GDM1 (cell line): Measurements from ENCODE around the gene USH1C.

Experiments used
- DNase-seq: peaks from one replicate; lab custom pipeline; 2025; lab: John Stamatoyannopoulos, UW

The USH1C gene

GRCh38 chr11:17526326-17526725 lies 17.9 kb downstream of the USH1C start:
- DNase-seq, result no peak

DNA sequence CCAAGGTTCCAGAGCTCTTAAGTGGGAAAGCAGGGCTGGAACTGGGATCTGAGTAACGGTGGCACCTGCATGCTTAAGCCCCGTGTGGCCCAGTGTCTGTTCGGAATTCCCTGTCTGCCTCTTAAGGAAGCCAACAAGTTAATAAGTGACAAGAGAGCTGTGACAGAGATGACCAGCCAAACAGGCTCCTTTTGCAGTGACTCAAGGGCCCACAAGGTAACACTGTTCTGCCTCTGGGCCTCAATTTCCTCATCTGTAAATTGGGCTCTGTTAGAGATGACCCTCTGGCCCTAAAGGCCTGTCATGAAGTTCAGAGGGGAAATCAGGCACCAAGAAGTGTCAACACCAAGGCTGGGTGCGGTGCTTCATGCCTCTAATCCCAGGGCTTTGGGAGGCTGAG lies 18.6 kb downstream of the USH1C start:
- DNase-seq, result no peak

- DNase-seq, result no peak
Measured at GRCh38 chr11:17524221-17524620, 20.0 kb downstream of the USH1C start.

DNA sequence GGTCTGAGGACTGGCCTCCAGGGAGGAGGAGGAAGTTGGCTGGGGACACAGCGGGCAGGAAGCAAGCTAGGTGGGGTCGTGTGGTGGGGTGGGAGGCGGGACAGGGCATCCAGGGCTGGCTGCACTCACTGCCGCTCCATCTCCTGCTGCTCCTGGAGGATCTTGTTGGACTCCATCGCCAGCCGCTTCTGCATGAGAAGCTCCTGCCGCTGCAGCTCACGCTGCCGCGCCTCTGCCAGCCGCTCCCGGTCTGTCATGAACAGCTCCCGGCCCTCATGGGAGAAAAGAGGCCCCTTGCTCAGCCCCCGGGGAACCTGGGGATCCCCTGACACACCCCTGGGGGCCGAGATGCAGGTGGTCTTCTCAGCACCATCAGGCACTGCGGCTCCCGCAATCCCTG lies 21.6 kb downstream of the USH1C start:
- no peak for DNase-seq

DNA sequence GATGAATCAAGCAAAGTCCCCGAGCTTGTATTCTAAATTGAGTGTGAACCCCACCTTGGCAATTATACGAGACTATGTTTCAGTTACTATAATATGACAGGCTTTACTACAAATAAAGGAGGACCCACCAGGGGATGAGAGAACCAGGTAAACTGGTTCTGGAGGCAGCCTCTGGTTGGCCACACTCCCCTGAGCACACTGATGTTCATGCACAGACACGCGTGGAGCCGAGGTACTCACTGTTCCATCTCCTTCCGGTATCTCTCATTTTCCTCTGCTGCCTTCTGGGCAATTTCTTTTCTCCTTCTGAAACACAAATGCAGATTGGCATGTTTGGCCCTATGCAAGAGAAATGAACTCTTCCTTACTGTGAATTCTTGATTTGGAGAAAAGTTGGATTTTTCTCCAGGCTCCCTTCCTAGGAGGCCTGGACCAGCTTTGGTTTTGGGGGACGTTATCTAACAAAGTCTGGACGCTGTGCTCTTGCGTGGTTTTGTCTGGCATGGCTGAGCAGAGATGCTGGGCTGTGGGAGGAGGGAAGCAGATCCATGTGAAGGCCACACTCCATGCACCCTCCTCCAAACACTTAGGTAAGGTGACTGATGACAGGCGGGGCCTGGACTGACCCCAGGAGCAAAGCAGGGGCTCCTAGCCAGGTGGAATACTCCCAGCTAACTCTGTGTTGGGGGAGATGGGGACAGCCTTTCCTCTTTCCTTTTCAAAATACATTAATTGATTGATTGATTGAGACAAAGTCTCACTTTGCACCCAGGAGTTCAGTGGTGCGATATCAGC lies 22.9 kb downstream of the USH1C start:
- no peak for DNase-seq

GRCh38 chr11:17519061-17519885 lies 24.9 kb downstream of the USH1C start:
- DNase-seq, result no peak

DNA sequence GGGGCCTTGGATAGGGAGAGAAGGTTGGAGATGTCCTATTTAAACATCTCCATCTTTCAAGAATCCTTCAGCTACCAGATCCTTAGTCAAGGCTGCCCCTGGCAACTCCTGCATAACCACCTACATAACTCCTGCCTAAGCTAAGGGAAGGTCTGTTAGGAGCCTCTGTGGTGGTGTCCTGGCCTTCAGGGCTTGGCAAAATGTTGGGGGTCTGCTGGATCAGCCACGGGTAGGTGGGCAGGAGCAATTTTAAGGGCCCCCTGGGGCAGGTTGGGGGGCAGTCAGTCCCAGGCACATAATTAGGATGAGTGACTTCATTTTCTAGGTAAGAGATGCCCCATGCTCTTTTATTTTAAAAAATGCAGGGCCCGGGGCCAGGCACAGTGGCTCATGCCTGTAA lies 25.9 kb downstream of the USH1C start:
- no peak for DNase-seq

- no peak for DNase-seq
Measured at GRCh38 chr11:17517186-17517585, 27.0 kb downstream of the USH1C start.

GRCh38 chr11:17516551-17517150 lies 27.6 kb downstream of the USH1C start:
- no peak for DNase-seq

DNA sequence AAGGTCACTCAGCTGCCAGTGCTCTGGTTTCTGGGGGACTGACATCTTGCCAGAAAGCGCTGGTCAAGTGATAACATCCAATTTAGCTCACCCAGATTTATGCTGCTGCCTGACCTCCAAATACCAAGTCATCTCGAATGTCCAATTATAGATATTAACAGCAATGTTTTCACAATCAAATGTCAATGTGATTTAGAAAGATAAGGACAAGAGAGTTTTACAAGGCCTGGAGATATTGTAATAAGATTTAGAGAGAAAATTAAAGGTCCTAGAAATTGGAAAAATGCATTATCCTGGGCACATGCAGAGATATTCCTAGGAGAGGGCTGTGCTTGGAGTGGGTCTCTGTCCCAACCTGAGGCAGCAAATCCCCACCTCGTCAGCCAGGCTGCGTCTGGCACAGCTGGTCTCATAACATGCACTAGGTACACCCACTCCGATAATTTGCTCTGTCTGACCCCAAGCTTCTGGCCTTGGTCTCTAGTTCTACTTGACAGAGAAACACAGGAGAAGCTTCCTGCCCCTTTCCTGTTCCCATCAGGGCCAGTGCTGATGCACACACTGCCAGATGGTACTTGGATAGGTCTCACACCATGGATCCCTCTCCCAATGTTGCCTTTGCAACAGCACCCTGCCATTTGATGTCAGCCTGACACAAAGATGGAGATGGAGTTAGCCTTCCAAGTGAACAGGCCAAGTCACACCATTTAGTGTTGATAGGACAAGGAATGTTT lies 28.6 kb downstream of the USH1C start:
- DNase-seq, result no peak

GRCh38 chr11:17514476-17514875 lies 29.7 kb downstream of the USH1C start:
- no peak for DNase-seq

DNA sequence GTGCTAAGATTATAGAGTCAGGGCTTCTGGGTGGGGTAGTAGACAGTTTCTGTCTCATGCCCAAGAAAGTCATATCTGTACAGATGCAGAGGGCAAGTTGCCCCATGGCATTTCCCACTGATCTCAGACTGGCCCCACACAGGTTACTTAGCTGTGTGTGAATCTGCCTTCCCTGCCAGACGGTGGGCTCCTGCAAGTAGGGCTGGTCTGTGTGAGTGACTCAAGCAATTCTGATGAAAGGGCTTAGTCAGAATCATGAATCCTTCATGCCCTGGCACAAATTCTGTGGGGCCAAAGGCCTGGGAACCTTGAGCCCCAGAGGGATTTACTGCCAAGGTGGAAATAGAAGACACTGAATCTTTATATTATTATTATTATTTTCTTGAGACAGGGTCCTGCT lies 30.4 kb downstream of the USH1C start:
- no peak for DNase-seq

DNA sequence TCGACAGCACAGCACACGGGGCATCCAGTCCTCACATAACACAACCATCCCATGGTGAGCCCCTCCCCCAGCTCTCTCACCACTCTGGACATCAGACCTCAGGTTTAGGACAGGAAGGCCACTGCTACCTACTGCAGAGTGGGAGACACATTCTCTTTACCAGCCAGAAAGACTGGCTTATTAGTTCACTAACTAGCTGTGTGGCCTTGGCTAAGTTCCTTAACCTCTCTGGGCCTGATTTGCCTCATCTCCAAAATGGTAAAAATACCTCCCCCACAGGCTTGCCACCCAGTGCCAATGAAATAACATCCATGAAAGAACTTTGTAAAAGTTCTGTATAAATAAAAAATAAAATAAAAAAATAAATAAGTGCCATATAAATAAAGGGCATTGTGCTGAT lies 32.1 kb downstream of the USH1C start:
- DNase-seq, result no peak

- no peak for DNase-seq
Measured at GRCh38 chr11:17511571-17511970, 32.6 kb downstream of the USH1C start.

GRCh38 chr11:17510507-17511206 lies 33.6 kb downstream of the USH1C start:
- DNase-seq, result no peak

- DNase-seq, result no peak
Measured at GRCh38 chr11:17508791-17509190, 35.4 kb downstream of the USH1C start.

- no peak for DNase-seq
Measured at GRCh38 chr11:17508306-17508705, 35.9 kb downstream of the USH1C start.

DNA sequence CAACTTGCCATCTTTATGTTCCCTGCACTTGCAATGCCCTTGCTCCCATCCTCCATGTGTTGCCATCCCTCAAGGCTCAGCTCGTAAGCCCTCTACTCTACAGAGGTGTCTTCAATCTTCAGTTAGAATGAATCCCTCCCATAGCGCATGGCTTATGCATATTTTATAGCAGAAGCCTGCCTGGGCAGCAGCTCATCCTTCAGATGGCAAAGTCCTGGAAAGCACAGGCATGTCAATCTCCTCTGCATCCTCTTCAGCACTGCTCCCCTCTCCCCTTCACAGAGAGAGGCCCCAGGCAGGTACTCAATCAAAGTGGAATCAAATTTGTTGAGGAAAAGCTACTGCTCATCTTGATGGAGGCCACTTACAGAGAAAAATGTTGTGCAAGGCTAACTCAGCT lies 36.4 kb downstream of the USH1C start:
- DNase-seq, result no peak

GRCh38 chr11:17506942-17507341 lies 37.3 kb downstream of the USH1C start:
- no peak for DNase-seq

DNA sequence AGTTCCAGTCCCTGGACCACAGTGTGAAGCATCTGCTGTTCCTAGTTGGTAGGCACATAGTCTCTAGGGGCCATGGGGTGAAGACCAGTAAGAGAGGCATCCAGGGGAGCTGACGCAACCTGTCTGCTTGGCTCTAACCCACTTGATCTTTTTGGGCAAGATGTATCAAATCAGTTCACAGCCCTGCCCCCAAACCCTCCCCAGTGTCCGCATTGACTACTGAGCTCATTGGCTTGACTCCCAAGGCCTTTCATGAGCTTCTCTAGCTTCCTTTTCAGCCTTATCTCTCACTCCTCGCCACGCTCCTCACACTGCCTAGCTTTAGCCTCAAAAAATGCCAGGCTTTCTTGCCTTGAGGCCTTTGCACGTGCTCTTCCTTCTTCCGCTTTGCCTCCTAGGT lies 37.9 kb downstream of the USH1C start:
- DNase-seq, result no peak

GRCh38 chr11:17505146-17505545 lies 39.1 kb downstream of the USH1C start:
- DNase-seq, result no peak
